Measurements from ENCODE around the gene MAMLD1. TPM values are rescaled to one million over a fixed set of nuclear protein-coding genes. Genes with fewer than 3 reads are reported as not detected.

MAMLD1 gene
- total and polyA plus RNA-seq, 2 experiments from 2014 or later = 4.1 to 9.0 TPM

DNA sequence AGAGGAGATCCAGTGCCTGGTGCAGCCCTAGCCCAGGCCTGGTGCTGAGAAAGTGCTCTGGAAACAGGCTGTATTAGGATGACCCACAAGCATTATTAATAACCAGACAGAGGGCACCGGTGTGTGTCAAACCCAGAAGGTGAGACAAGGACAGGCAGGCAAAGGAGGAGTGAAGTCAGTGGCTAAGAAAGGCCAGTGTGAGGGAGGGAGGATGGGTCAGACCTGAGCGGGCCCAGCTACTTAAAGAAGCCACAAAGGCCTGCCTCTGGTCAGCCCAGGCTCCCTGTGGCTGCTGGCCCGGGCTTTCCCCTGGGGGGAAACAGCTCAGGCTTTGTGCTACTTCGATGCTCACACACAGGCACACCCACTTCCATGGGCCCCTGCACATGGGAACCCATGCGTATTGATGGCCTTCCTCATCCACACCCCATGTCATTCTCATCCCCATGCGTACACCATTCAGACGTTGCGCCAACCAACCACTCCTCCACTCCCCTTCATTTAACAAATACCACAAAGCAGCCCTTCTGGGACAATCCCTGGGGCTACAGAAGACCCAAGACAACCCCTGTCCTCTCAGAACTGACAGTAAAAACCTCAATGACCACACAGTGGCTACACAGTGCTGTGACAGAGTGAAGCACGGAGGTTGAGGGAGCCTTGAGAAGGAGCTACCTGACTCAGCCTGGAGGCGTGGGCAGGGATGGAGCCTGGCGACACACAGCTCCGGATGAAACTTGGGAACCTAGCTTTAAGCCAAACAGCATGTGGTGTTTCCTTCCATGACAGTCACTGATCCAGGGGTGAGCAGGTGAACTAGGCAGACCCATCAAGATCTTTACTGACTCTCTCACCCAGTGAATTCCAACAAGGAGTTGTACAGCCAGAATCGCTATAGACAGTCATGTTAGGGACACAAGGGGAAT is 180.4 kb downstream of the MAMLD1 start:
- no peak overlapping the region for H2AFZ ChIP-seq

DNA sequence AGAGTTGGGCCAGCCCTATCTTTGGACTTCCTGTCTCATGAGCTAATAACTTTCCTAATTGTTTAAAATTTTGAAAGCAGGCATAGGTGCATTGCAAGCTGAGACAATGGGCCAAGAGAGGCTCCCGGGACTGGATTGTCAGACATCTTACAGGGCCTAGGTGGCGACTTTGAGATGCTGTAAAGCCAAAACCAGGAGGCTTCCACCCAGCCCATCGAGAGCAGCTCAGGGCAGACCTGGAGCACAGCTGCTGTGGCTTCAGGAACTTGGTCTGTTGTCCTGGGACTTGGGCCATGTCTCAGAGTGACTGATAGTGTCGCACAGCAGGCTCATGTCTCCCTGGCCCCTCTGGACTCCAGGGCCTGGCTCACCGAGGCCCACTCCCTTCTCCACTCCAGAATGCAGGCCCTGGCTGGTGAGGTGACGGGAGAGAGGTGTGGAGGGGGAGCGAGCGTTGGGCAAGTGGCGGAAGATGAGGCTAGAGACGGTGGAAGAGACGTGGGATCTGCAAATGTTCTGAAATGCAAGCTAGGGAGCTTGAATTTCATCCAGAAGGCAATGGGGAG is 181.2 kb downstream of the MAMLD1 start:
- no peak overlapping the region for H2AFZ ChIP-seq
- in situ Hi-C loops (cut with MboI) = no loop called here
- H3K36me3 ChIP-seq (ENCODE audit: low read depth) = no peaks in the 10 kb centered on the region
- H4K20me1 ChIP-seq (ENCODE audit: insufficient read depth) = no peaks in the 10 kb centered on the region
- no peak for DNase-seq
- H3K4me3 ChIP-seq = no peak overlapping the region
- H3K4me2 ChIP-seq (ENCODE audit: unreplicated experiment) = no peak overlapping the region
- no peak overlapping the region for H3K27ac ChIP-seq
- WGBS, 2 experiments (ENCODE audit: low coverage in 1 of 2, low lambda C conversion rate in 2 of 2, missing lambda C conversion rate in 2 of 2) = 86 to 90% methylated on average over 11 of the region's 11 CpGs
- no peaks in the 10 kb centered on the region for H3K27me3 ChIP-seq (replicated peaks; ENCODE audit: insufficient read depth)
- H3K4me1 ChIP-seq (ENCODE audit: insufficient read depth) = peaks cover 13% of the 10 kb centered on the region; the same call in 1 of the 2 replicates
- no peak overlapping the region for H3K9ac ChIP-seq
- no peaks in the 10 kb centered on the region for H3F3A ChIP-seq (ENCODE audit: insufficient read depth)
- no peaks in the 10 kb centered on the region for H3K9me3 ChIP-seq (ENCODE audit: low read depth)
- no peak for TF ChIP-seq EZH2 (IDR thresholded peaks at IDR 0.05; ENCODE audit: insufficient read depth, poor library complexity, severe bottlenecking)
- no peak for TF ChIP-seq EZH2phosphoT487 (IDR thresholded peaks at IDR 0.05; ENCODE audit: insufficient read depth, low read depth)
- no peaks in the 10 kb centered on the region for H3K9me2 ChIP-seq (ENCODE audit: insufficient read depth)
- H3K79me2 ChIP-seq (ENCODE audit: insufficient read depth) = no peaks in the 10 kb centered on the region

More for the DNA sequence above, 180.4 kb downstream of the MAMLD1 start:
- no peaks in the 10 kb centered on the region for H3K9me2 ChIP-seq (ENCODE audit: insufficient read depth)
- no peaks in the 10 kb centered on the region for H3K27me3 ChIP-seq (replicated peaks; ENCODE audit: insufficient read depth)
- no peak overlapping the region for H3K4me3 ChIP-seq
- H3F3A ChIP-seq (ENCODE audit: insufficient read depth) = no peaks in the 10 kb centered on the region
- peaks cover 11% of the 10 kb centered on the region; the same call in 1 of the 2 replicates for H3K4me1 ChIP-seq (ENCODE audit: insufficient read depth)
- H3K9me3 ChIP-seq (ENCODE audit: low read depth) = no peaks in the 10 kb centered on the region
- no peak overlapping the region for H3K27ac ChIP-seq
- H3K4me2 ChIP-seq (ENCODE audit: unreplicated experiment) = no peak overlapping the region
- H3K36me3 ChIP-seq (ENCODE audit: low read depth) = no peaks in the 10 kb centered on the region
- no peaks in the 10 kb centered on the region for H3K79me2 ChIP-seq (ENCODE audit: insufficient read depth)
- TF ChIP-seq EZH2phosphoT487 (IDR thresholded peaks at IDR 0.05; ENCODE audit: insufficient read depth, low read depth) = no peak
- TF ChIP-seq EZH2 (IDR thresholded peaks at IDR 0.05; ENCODE audit: insufficient read depth, poor library complexity, severe bottlenecking) = no peak
- no peaks in the 10 kb centered on the region for H4K20me1 ChIP-seq (ENCODE audit: insufficient read depth)
- H3K9ac ChIP-seq = no peak overlapping the region
- DNase-seq = no peak
- WGBS, 2 experiments (ENCODE audit: low coverage in 1 of 2, low lambda C conversion rate in 2 of 2, missing lambda C conversion rate in 2 of 2) = 94 to 95% methylated on average over 7 to 12 of the region's 13 CpGs
- in situ Hi-C loops (cut with MboI) = no loop called here

DNA sequence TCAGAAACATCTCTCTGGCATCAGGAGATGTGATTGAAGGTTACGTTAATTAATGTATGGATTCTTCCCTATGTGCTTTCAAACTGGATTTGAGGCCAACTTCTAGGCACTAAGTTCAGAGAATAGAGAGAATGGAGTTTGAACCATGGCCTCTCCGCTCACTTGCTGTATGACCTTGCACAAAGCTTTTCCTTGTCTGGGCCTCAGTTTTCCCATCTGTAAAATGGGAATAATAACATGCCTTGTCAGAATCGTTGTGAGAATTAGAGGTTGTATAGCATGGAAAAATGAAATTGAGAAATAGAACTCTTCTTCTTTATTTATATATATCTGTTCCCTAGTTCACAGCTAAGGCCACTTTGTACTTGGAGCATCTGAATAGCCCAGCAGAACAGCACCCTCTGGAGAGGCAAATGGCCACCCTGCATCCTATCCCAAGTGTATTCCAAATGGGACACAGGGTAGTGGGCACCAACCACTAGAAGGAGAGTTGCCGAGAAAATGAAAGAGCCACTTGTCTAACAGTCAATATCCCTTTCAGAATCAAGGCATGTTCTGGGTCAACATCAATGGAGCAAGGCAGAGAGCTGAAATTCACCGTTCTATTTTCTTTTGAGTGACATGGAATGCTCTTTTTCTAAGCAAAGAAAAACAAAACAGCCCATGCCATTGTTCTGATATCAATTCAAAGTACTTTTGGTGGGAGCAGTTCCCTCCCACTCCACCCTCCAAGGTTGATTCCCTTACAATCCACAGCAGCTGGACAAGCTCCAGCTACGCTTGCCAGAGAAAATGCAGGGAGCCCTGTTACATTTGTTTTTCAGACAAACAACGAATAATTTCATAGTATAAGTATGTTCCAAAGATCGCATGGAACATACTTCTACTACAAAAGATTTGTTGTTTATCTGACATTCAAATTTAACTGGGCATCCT is 182.0 kb downstream of the MAMLD1 start:
- no peaks in the 10 kb centered on the region for H3K79me2 ChIP-seq (ENCODE audit: insufficient read depth)
- TF ChIP-seq EZH2 (IDR thresholded peaks at IDR 0.05; ENCODE audit: insufficient read depth, poor library complexity, severe bottlenecking) = no peak
- TF ChIP-seq EZH2phosphoT487 (IDR thresholded peaks at IDR 0.05; ENCODE audit: insufficient read depth, low read depth) = no peak
- in situ Hi-C loops (cut with MboI) = no loop called here
- H3K4me1 ChIP-seq (ENCODE audit: insufficient read depth) = peaks cover 13% of the 10 kb centered on the region; the same call in 1 of the 2 replicates
- no peaks in the 10 kb centered on the region for H4K20me1 ChIP-seq (ENCODE audit: insufficient read depth)
- no peak for DNase-seq
- no peaks in the 10 kb centered on the region for H3K9me2 ChIP-seq (ENCODE audit: insufficient read depth)
- H3K4me3 ChIP-seq = no peak overlapping the region
- 85 to 87% methylated on average over 8 of the region's 8 CpGs for WGBS, 2 experiments (ENCODE audit: low coverage in 1 of 2, low lambda C conversion rate in 2 of 2, missing lambda C conversion rate in 2 of 2)
- H2AFZ ChIP-seq = no peak overlapping the region
- H3F3A ChIP-seq (ENCODE audit: insufficient read depth) = no peaks in the 10 kb centered on the region
- no peak overlapping the region for H3K9ac ChIP-seq
- H3K36me3 ChIP-seq (ENCODE audit: low read depth) = no peaks in the 10 kb centered on the region
- H3K4me2 ChIP-seq (ENCODE audit: unreplicated experiment) = no peak overlapping the region
- no peaks in the 10 kb centered on the region for H3K9me3 ChIP-seq (ENCODE audit: low read depth)
- no peak overlapping the region for H3K27ac ChIP-seq
- H3K27me3 ChIP-seq (replicated peaks; ENCODE audit: insufficient read depth) = no peaks in the 10 kb centered on the region

DNA sequence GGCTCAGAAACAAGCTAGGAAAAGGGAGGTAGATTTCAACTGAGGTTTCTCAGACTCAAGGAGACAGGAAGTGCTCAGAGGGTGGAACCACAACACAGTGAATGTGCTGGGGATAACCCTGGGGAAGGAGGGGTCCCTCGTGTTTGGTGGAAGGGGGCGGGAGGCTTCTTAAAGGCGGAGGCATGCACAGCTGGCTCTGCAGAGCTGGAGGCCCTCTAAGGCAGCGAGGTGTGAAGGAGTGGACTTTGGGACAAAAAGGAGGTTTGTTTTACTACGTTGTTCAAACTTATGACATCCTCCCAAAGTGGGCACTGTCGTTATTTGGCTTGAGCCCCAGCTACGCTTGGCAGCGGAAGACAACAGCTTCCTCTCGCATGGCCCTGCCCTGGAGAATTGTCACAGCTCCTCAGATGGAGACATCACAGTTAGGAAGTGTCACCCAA is 183.6 kb downstream of the MAMLD1 start:
- Histone ChIP-seq H3K4me3 (no peak overlapping the region), H3K9me3 (ENCODE audit: low read depth) (no peaks in the 10 kb centered on the region), H3K27ac (no peak overlapping the region), H2AFZ (peak overlapping the region; percentile 91), H4K20me1 (ENCODE audit: insufficient read depth) (no peaks in the 10 kb centered on the region), H3K79me2 (ENCODE audit: insufficient read depth) (no peaks in the 10 kb centered on the region), H3F3A (ENCODE audit: insufficient read depth) (no peaks in the 10 kb centered on the region), H3K4me1 (ENCODE audit: insufficient read depth) (peaks cover 13% of the 10 kb centered on the region; the same call in 1 of the 2 replicates), H3K36me3 (ENCODE audit: low read depth) (no peaks in the 10 kb centered on the region), H3K27me3 (replicated peaks; ENCODE audit: insufficient read depth) (no peaks in the 10 kb centered on the region), H3K4me2 (ENCODE audit: unreplicated experiment) (no peak overlapping the region), H3K9ac (no peak overlapping the region), H3K9me2 (ENCODE audit: insufficient read depth) (no peaks in the 10 kb centered on the region)
- TF ChIP-seq EZH2phosphoT487 (IDR thresholded peaks at IDR 0.05; ENCODE audit: insufficient read depth, low read depth) (no peak), EZH2 (IDR thresholded peaks at IDR 0.05; ENCODE audit: insufficient read depth, poor library complexity, severe bottlenecking) (no peak)
- DNase-seq = peak; percentile 8
- 30 to 44% methylated on average over 8 to 9 of the region's 9 CpGs for WGBS, 2 experiments (ENCODE audit: low coverage in 1 of 2, low lambda C conversion rate in 2 of 2, missing lambda C conversion rate in 2 of 2)
- in situ Hi-C loops (cut with MboI) = no loop called here
